ENCODE measurements around the gene QPCT.

- TF ChIP-seq YY1 (IDR thresholded peaks at IDR 0.05; ENCODE audit: low read depth): no peak
- TF ChIP-seq CTCF (IDR thresholded peaks at IDR 0.05): no peak
- TF ChIP-seq FOXM1 (IDR thresholded peaks at IDR 0.05; ENCODE audit: low read depth): no peak
These were observed 43.6 kb downstream of the QPCT start for GRCh38 chr2:37388074-37388473.

All from SK-N-SH (cell line).